ENCODE data around the gene TNS3. TPM values are rescaled to one million over a fixed set of nuclear protein-coding genes. Genes with fewer than 3 reads are reported as not detected.

Gene TNS3
- total and polyA plus RNA-seq, 9 of the 15 experiments (the other 6 are each of a cell fraction or from before 2014, with no cell fraction given) = 0.20 TPM; not detected in 8

- TF ChIP-seq ID3 (CRISPR knock-in tag; IDR thresholded peaks at IDR 0.05) = no peak
- no peak for TF ChIP-seq ID3 (tag; IDR thresholded peaks at IDR 0.05)
- TF ChIP-seq ZNF764 (CRISPR knock-in tag; IDR thresholded peaks at IDR 0.05; ENCODE audit: low read depth) = no peak
- no peak for TF ChIP-seq MAZ (CRISPR knock-in tag; conservative IDR thresholded peaks at IDR 0.05 in 1 of 2, IDR thresholded peaks at IDR 0.05 in 1 of 2)
- TF ChIP-seq RBFOX2 (IDR thresholded peaks at IDR 0.05; ENCODE audit: low read depth, low read length) = no peak
- TF ChIP-seq MEF2A (IDR thresholded peaks at IDR 0.05; ENCODE audit: control insufficient read depth, low read depth, low read length) = no peak
- TF ChIP-seq ZNF512 (tag; IDR thresholded peaks at IDR 0.05) = no peak
- no peak for TF ChIP-seq HDAC8 (tag; IDR thresholded peaks at IDR 0.05)
- TF ChIP-seq KAT8 (IDR thresholded peaks at IDR 0.05; ENCODE audit: low read depth) = no peak
Observed at GRCh38 chr7:47347816-47348385, 234.0 kb downstream of the TNS3 start (continued).
